Neural crest cell (in vitro differentiated cells): ENCODE results near the gene SNX30. TPM values are rescaled to one million over a fixed set of nuclear protein-coding genes. Genes with fewer than 3 reads are reported as not detected.

Source experiments
- DNase-seq: peaks from one replicate; pipeline ENCODE4 v3.0.0; 2021; ENCODE audit warnings: low read depth, mixed read lengths, low spot score
- H3K27ac Mint-ChIP-seq: one replicate; pipeline ENCODE4 v1.8.0; 2021; ENCODE audit warnings: mild to moderate bottlenecking, mixed read lengths; ENCODE audit not compliant: unreplicated experiment
- H3K27me3 Mint-ChIP-seq: 2 replicates; pipeline ENCODE4 v1.8.0; 2021; ENCODE audit warnings: low read depth, mild to moderate bottlenecking, mixed read lengths
- H3K36me3 Mint-ChIP-seq: 2 replicates; pipeline ENCODE4 v1.8.0; 2021; ENCODE audit warnings: low read depth, mild to moderate bottlenecking, mixed read lengths
- H3K4me1 Mint-ChIP-seq: 2 replicates; pipeline ENCODE4 v1.8.0; 2021; ENCODE audit warnings: mixed read lengths
- H3K4me3 Mint-ChIP-seq: one replicate; pipeline ENCODE4 v1.8.0; 2021; ENCODE audit warnings: mild to moderate bottlenecking, mixed read lengths
- H3K9me3 Mint-ChIP-seq: 2 replicates; pipeline ENCODE4 v1.8.0; 2021; ENCODE audit warnings: mixed read lengths
- total RNA-seq: library from RNA; stranded (reverse); gene quantifications from 2 replicates; pipeline ENCODE4 v1.2.1, GENCODE V29; 2021
- TF ChIP-seq, protein P1 (sequence below): fragments of 200-600 bp; sonication (generic); conservative IDR thresholded peaks from 2 replicates; pipeline ENCODE4 v1.5.0; 2021; ENCODE audit warnings: antibody characterized with exemption, mild to moderate bottlenecking

Gene SNX30
- total RNA-seq, 1 donor from 2014 or later, result 14.5 TPM

DNA sequence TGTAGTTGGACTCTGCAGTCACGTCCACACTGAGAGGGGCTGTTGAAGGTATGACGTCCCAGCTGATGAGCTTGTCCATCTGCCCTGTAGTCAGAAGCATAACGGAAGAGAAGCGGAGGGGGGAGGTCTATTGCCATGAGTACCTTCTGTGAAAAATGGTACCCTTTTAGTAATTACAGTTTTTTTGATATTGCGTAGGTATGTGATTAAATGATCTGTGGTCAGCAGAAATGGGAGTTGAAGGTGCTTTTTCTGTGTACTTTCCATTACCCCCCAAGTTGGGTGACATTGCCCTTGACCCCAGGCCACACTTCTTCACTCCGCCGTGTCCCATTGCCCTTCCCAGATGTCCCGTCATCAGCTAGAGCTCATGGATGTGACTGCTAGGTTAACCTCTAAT, 45.9 kb downstream of the SNX30 start:
- TF ChIP-seq, protein P1, sequence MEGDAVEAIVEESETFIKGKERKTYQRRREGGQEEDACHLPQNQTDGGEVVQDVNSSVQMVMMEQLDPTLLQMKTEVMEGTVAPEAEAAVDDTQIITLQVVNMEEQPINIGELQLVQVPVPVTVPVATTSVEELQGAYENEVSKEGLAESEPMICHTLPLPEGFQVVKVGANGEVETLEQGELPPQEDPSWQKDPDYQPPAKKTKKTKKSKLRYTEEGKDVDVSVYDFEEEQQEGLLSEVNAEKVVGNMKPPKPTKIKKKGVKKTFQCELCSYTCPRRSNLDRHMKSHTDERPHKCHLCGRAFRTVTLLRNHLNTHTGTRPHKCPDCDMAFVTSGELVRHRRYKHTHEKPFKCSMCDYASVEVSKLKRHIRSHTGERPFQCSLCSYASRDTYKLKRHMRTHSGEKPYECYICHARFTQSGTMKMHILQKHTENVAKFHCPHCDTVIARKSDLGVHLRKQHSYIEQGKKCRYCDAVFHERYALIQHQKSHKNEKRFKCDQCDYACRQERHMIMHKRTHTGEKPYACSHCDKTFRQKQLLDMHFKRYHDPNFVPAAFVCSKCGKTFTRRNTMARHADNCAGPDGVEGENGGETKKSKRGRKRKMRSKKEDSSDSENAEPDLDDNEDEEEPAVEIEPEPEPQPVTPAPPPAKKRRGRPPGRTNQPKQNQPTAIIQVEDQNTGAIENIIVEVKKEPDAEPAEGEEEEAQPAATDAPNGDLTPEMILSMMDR, result no peak
- Mint-ChIP-seq H3K27me3 (no peaks in the 10 kb centered on the region), H3K4me1 (no peaks in the 10 kb centered on the region), H3K9me3 (no peaks in the 10 kb centered on the region), H3K36me3 (no peaks in the 10 kb centered on the region), H3K4me3 (no peak overlapping the region), H3K27ac (no peak overlapping the region)
- DNase-seq, result no peak

- no peaks in the 10 kb centered on the region for H3K9me3 Mint-ChIP-seq
- TF ChIP-seq, protein P1, result no peak
- peaks cover 8% of the 10 kb centered on the region for H3K4me1 Mint-ChIP-seq
- no peaks in the 10 kb centered on the region for H3K27me3 Mint-ChIP-seq
- no peak overlapping the region for H3K27ac Mint-ChIP-seq
- H3K36me3 Mint-ChIP-seq, result peaks cover 9% of the 10 kb centered on the region
- no peak overlapping the region for H3K4me3 Mint-ChIP-seq
- DNase-seq, result no peak
Observed at GRCh38 chr9:112809351-112809848, 58.8 kb downstream of the SNX30 start.

GRCh38 chr9:112809906-112810305, 59.3 kb downstream of the SNX30 start:
- TF ChIP-seq, protein P1, result no peak
- H3K9me3 Mint-ChIP-seq, result no peaks in the 10 kb centered on the region
- H3K4me1 Mint-ChIP-seq, result peaks cover 4% of the 10 kb centered on the region
- no peak overlapping the region for H3K27ac Mint-ChIP-seq
- H3K36me3 Mint-ChIP-seq, result peaks cover 4% of the 10 kb centered on the region
- no peak for DNase-seq
- no peak overlapping the region for H3K4me3 Mint-ChIP-seq
- H3K27me3 Mint-ChIP-seq, result no peaks in the 10 kb centered on the region

GRCh38 chr9:112810696-112811490, 60.3 kb downstream of the SNX30 start:
- H3K4me3 Mint-ChIP-seq, result no peak overlapping the region
- no peak overlapping the region for H3K27ac Mint-ChIP-seq
- no peaks in the 10 kb centered on the region for H3K27me3 Mint-ChIP-seq
- no peaks in the 10 kb centered on the region for H3K9me3 Mint-ChIP-seq
- TF ChIP-seq, protein P1, result no peak
- peaks cover 4% of the 10 kb centered on the region for H3K36me3 Mint-ChIP-seq
- no peak for DNase-seq
- H3K4me1 Mint-ChIP-seq, result peaks cover 3% of the 10 kb centered on the region

DNA sequence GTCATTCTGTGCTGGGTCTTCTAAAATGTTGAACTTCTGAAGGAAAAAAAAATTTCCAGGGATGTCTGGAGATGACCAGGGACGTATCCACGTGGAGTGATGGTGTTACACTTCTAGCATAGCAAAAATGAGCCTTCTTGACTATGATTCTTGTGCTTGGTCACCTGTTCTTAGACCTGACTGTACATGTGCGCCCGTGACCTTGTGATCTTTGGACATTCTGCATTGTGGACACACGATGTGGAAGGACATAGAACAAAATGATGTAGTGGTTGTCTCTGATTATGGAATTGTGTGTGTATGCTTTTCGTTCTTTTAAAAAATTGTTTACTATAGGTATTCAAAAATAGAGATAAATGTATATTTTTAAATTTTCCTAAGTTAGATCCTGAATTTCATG, 61.0 kb downstream of the SNX30 start:
- H3K36me3 Mint-ChIP-seq, result peaks cover 2% of the 10 kb centered on the region
- DNase-seq, result no peak
- TF ChIP-seq, protein P1, result no peak
- H3K9me3 Mint-ChIP-seq, result no peaks in the 10 kb centered on the region
- H3K27me3 Mint-ChIP-seq, result no peaks in the 10 kb centered on the region
- no peak overlapping the region for H3K27ac Mint-ChIP-seq
- no peaks in the 10 kb centered on the region for H3K4me1 Mint-ChIP-seq
- H3K4me3 Mint-ChIP-seq, result no peak overlapping the region
